CD4-positive, alpha-beta T cell treated with Interleukin-15 for 4 hours (primary cell): ENCODE results near the gene KANSL1.

Experiments used
- DNase-seq: peaks from one replicate; pipeline ENCODE4 v3.0.0-alpha.2; 2020; ENCODE audit warnings: low spot score

The KANSL1 gene

DNA sequence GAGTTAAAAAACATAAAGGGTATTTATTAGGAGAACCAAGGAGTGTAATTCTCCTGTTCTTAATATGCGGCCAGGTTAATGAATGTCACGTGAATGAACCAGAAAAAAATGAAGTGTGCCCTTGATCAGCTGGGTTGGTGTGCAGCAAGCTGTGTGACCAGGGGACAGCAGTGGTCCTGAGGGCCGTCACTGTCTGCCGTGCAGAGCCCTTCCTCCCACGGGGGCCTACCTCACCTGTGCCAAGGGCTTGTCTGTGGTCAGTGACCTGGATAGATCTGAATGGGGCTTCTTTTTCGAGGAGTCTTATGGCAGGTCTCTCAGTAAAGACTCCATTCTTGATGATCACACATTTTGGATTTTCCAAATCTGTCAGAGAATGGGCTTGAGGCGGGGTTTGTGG is 211.9 kb downstream of the KANSL1 start:
- DNase-seq, result no peak

- DNase-seq, result no peak
Measured at GRCh38 chr17:45980855-45981254, 212.4 kb downstream of the KANSL1 start.
